Aorta (tissue), 5 donors: ENCODE results near the gene ENO2. TPM values are rescaled to one million over a fixed set of nuclear protein-coding genes. Genes with fewer than 3 reads are reported as not detected.

Experiments used
- ATAC-seq: fragments of 200-7000 bp; cut with Tn5 transposase; one replicate; pipeline ENCODE4 v1.9.1; 2022; ENCODE audit warnings: moderate library complexity; ENCODE audit not compliant: low FRiP score
- DNase-seq, 2 donors: peaks; one replicate each; pipeline ENCODE4 v3.0.0-alpha.2; 2020
- H3K27ac ChIP-seq, 2 donors: one replicate each; pipeline ENCODE4 v1.5.1; 2013; ENCODE audit warnings: low read length in 2 of 2, mild to moderate bottlenecking in 2 of 2, moderate library complexity in 2 of 2, control low read depth in 1 of 2, inconsistent platforms in 1 of 2, low read depth in 1 of 2
- H3K27me3 ChIP-seq, 2 donors: one replicate each; pipeline ENCODE4 v1.6.1; 2013; ENCODE audit warnings: control low read depth in 1 of 2, low read length in 1 of 2, mild to moderate bottlenecking in 1 of 2, moderate library complexity in 1 of 2; ENCODE audit not compliant: insufficient read depth in 2 of 2, control insufficient read depth in 1 of 2
- H3K36me3 ChIP-seq, 2 donors: one replicate each; pipeline ENCODE4 v1.6.1; 2013; ENCODE audit warnings: control low read depth in 1 of 2, low read length in 1 of 2, mild to moderate bottlenecking in 1 of 2; ENCODE audit not compliant: insufficient read depth in 2 of 2, control insufficient read depth in 1 of 2
- H3K4me1 ChIP-seq, 2 donors: one replicate each; pipeline ENCODE4 v1.6.1; 2013; ENCODE audit warnings: low read length in 2 of 2, control low read depth in 1 of 2, mild to moderate bottlenecking in 1 of 2, moderate library complexity in 1 of 2; ENCODE audit not compliant: insufficient read depth in 2 of 2, control insufficient read depth in 1 of 2
- H3K4me3 ChIP-seq, 2 donors: one replicate each; pipeline ENCODE4 v1.5.1; 2013; ENCODE audit warnings: low read length in 2 of 2, control low read depth in 1 of 2, mild to moderate bottlenecking in 1 of 2
- H3K9me3 ChIP-seq: one replicate; pipeline ENCODE4 v1.6.1; 2013; ENCODE audit warnings: mild to moderate bottlenecking, low read length; ENCODE audit not compliant: control insufficient read depth
- WGBS, 2 donors: extraction: QIAGEN DNeasy Blood & Tissue Kit; methylation state at CpG; one replicate each; pipeline ENCODE4 v1.1.7; 2013; 5-methylcytosine and 5-hydroxymethylcytosine counted together
- intact Hi-C, 2 donors: fragments of 100-400 bp; cut with DNase I; formaldehyde crosslinking; loops; one replicate each; pipeline versions ENCODE4 v1.14.2 to v1.15.0; 2022
- polyA plus RNA-seq, 2 donors: library from polyadenylated mRNA; stranded (reverse); fragments of 200-250 nt; gene quantifications; one replicate each; pipeline ENCODE4 v1.2.3, GENCODE V29; 2013
- total RNA-seq, 2 donors: library from RNA; stranded (reverse); fragmentation: NEBNext Ultra II Directional; extraction: Animal tissue kit (Norgen Biotek cat#: 25700); gene quantifications; one replicate each; pipeline ENCODE4 v1.2.1, GENCODE V29; 2021
- donor health status: healthy with polysubstance abuse.
- donor health status: Bipolar disorder and iron deficiency.
- donor health status: DM: no; HTN: no; CAD: no.
- donor health status: DM: no; HTN: no; CAD: no.
- donor health status: DM: yes; HTN: yes; CAD: no.

Gene ENO2
- total and polyA plus RNA-seq, 4 donors = 14.7 to 116 (median 69.3) TPM

DNA sequence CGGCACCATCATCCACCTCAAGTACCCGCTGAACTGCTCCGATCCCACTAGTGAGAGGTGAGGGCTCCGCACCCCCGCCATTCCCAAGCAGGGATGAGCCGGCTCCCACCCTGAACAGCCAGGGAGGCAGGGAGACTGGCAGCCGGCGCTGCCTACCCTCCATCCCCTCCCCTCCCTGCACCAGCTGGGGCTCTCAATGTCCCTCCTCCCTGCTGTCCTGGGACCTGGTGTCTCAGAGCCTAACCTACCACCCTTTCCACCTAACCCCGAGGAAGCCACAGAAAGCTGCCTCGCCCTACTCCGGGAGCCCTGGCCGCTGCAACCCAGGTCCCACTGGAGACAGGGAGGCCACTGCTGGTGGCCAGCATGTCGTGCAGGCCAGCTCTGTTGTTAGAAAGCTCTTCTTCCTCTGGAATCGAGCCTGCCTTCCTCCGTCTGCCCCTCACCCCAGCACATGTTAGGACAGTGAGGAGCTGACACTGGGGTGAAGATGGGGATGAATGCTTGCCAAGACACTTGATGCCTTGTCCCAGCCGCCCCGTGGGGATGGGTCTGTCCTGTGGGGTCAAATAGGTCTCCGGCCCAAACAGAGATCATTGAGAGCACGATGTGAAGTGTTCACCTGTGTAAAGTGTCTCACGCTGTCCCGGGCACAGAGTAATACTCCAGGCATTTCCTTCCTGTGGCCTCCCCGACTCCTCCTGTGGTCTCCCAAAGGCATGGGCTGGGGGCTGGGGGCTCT, 37.9 kb downstream of the ENO2 start:
- ATAC-seq = no peak
- no peaks in the 10 kb centered on the region for H3K27me3 ChIP-seq
- no peak overlapping the region for H3K4me3 ChIP-seq
- H3K9me3 ChIP-seq = no peaks in the 10 kb centered on the region
- intact Hi-C loops = no loop called here
- H3K27ac ChIP-seq = no peak overlapping the region
- DNase-seq = peak; percentile 46 to 71
- 76% methylated on average over 20 to 22 of the region's 22 CpGs for WGBS, 2 donors
- H3K4me1 ChIP-seq = no peaks in the 10 kb centered on the region
- H3K36me3 ChIP-seq = no peaks in the 10 kb centered on the region

DNA sequence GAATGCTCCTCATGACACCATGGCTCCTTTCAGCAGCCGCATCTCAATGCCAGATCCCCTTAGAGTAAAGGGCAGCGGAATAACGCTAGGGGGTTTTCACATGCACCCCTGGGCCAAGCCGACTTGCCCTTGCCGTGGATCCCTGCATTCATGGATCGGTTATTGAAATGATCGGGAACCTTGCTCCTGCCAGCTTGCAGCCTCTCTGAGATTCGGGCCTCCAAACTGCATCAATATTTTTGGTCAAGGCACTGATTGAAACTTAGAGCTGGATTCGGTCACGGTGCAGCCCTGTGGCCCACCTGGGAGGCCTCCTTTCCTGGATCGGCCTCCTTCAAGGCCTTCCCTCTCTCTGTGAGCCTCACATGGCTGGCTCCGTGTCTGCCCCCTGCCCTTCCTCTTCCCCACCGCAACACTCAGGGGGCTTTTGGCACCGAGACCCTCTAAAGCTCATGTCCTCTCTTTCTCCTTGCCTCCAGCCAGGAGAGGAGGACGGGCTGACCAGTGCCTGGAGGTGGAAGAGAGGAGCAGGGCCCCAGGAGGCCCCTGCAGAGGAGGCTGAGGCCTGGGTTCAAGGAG, 38.6 kb downstream of the ENO2 start:
- WGBS, 2 donors = 88 to 90% methylated on average over 15 of the region's 15 CpGs
- no peaks in the 10 kb centered on the region for H3K4me1 ChIP-seq
- peak; percentile 43 to 66 for DNase-seq
- H3K4me3 ChIP-seq = no peak overlapping the region
- no peaks in the 10 kb centered on the region for H3K9me3 ChIP-seq
- no peaks in the 10 kb centered on the region for H3K36me3 ChIP-seq
- intact Hi-C loops = no loop called here
- no peak for ATAC-seq
- no peaks in the 10 kb centered on the region for H3K27me3 ChIP-seq
- H3K27ac ChIP-seq = no peak overlapping the region

- no peaks in the 10 kb centered on the region for H3K9me3 ChIP-seq
- intact Hi-C loops = no loop called here
- no peak overlapping the region for H3K27ac ChIP-seq
- peak; percentile 86 to 87 for DNase-seq
- WGBS, 2 donors = 56 to 60% methylated on average over 22 to 24 of the region's 24 CpGs
- ATAC-seq = peak; percentile 56
- no peaks in the 10 kb centered on the region for H3K4me1 ChIP-seq
- no peaks in the 10 kb centered on the region for H3K27me3 ChIP-seq
- H3K4me3 ChIP-seq = no peak overlapping the region
- H3K36me3 ChIP-seq = no peaks in the 10 kb centered on the region
Observed at GRCh38 chr12:6953442-6954315, 39.3 kb downstream of the ENO2 start.

GRCh38 chr12:6954316-6955107, 40.1 kb downstream of the ENO2 start:
- intact Hi-C loops = no loop called here
- no peak overlapping the region for H3K4me3 ChIP-seq
- DNase-seq = peak in 1 of 2 donors; percentile 40

GRCh38 chr12:6955108-6956020, 41.0 kb downstream of the ENO2 start:
- H3K9me3 ChIP-seq = no peaks in the 10 kb centered on the region
- no peak overlapping the region for H3K4me3 ChIP-seq
- DNase-seq (peak; percentile 34 to 64), ATAC-seq (no peak)
- no peak overlapping the region for H3K27ac ChIP-seq
- no peaks in the 10 kb centered on the region for H3K27me3 ChIP-seq
- H3K4me1 ChIP-seq = no peaks in the 10 kb centered on the region
- WGBS, 2 donors = 84 to 88% methylated on average over 22 of the region's 22 CpGs
- no peaks in the 10 kb centered on the region for H3K36me3 ChIP-seq
- intact Hi-C loops = no loop called here

More at GRCh38 chr12:6954316-6955107, 40.1 kb downstream of the ENO2 start:
- Histone ChIP-seq H3K9me3 (no peaks in the 10 kb centered on the region), H3K27me3 (no peaks in the 10 kb centered on the region), H3K27ac (no peak overlapping the region), H3K4me1 (no peaks in the 10 kb centered on the region), H3K36me3 (no peaks in the 10 kb centered on the region)
- ATAC-seq = no peak
- 88 to 90% methylated on average over 21 of the region's 21 CpGs for WGBS, 2 donors

- 84 to 90% methylated on average over 28 of the region's 28 CpGs for WGBS, 2 donors
- H3K4me1 ChIP-seq = no peaks in the 10 kb centered on the region
- intact Hi-C loops = no loop called here
- H3K9me3 ChIP-seq = no peaks in the 10 kb centered on the region
- H3K27ac ChIP-seq = no peak overlapping the region
- ATAC-seq = no peak
- H3K4me3 ChIP-seq = no peak overlapping the region
- H3K36me3 ChIP-seq = no peaks in the 10 kb centered on the region
- no peaks in the 10 kb centered on the region for H3K27me3 ChIP-seq
- peak; percentile 41 to 75 for DNase-seq
Observed at GRCh38 chr12:6956021-6956727, 41.8 kb downstream of the ENO2 start.

GRCh38 chr12:6957151-6957701, 42.8 kb downstream of the ENO2 start:
- no peaks in the 10 kb centered on the region for H3K4me1 ChIP-seq
- intact Hi-C loops = no loop called here
- no peaks in the 10 kb centered on the region for H3K36me3 ChIP-seq

More at GRCh38 chr12:6957151-6957701, 42.8 kb downstream of the ENO2 start:
- no peak for ATAC-seq
- Histone ChIP-seq H3K9me3 (no peaks in the 10 kb centered on the region), H3K27ac (no peak overlapping the region), H3K4me3 (no peak overlapping the region), H3K27me3 (no peaks in the 10 kb centered on the region)
- 80 to 83% methylated on average over 20 of the region's 20 CpGs for WGBS, 2 donors
- no peak for DNase-seq
